Activated CD8-positive, alpha-beta memory T cell treated with anti-CD3 and anti-CD28 coated beads, Interleukin-2, amount 10 ng/mL, durations not matched to agents 7 days and 5 days (primary cell): ENCODE measurements around the gene PSMA8. TPM values are rescaled to one million over a fixed set of nuclear protein-coding genes. Genes with fewer than 3 reads are reported as not detected.
"Not testable (repeated sequence)": the region's sequence is repeated elsewhere in the genome, so short reads cannot be mapped to it uniquely, and the experiment has no call there.

Experiments used
- ATAC-seq: fragments of 150-1000 bp; cut with Tn5 transposase; one replicate; pipeline ENCODE4 v1.10.0; 2021; ENCODE audit warnings: moderate library complexity
- CTCF ChIA-PET: fragments of 350-600 bp; sonication (Branson Sonifier 250); formaldehyde crosslinking; loops from one replicate; lab custom pipeline; 2021; ENCODE audit warnings: antibody characterized with exemption; lab: Charles Lee
- DNase-seq: peaks from one replicate; pipeline ENCODE4 v3.0.0-alpha.2; 2020
- H3K27ac Mint-ChIP-seq: one replicate; pipeline ENCODE4 v1.8.0; 2021; ENCODE audit warnings: mild to moderate bottlenecking, mixed read lengths
- H3K27me3 Mint-ChIP-seq: one replicate; pipeline ENCODE4 v1.8.0; 2021; ENCODE audit warnings: mixed read lengths
- H3K36me3 Mint-ChIP-seq: one replicate; pipeline ENCODE4 v1.8.0; 2021; ENCODE audit warnings: mild to moderate bottlenecking, mixed read lengths
- H3K4me1 Mint-ChIP-seq: one replicate; pipeline ENCODE4 v1.8.0; 2021; ENCODE audit warnings: mixed read lengths
- H3K4me3 Mint-ChIP-seq: one replicate; pipeline ENCODE4 v1.8.0; 2021; ENCODE audit warnings: mild to moderate bottlenecking, moderate library complexity, mixed read lengths
- H3K9me3 Mint-ChIP-seq: one replicate; pipeline ENCODE4 v1.8.0; 2022; ENCODE audit warnings: low read depth, mixed read lengths
- total RNA-seq, 2 experiments: library from RNA; stranded (reverse); gene quantifications; one replicate each; pipeline ENCODE4 v1.2.3, GENCODE V29; 2021

PSMA8 gene
- total RNA-seq, 2 experiments from 2014 or later: 0.82 to 1.1 TPM

DNA sequence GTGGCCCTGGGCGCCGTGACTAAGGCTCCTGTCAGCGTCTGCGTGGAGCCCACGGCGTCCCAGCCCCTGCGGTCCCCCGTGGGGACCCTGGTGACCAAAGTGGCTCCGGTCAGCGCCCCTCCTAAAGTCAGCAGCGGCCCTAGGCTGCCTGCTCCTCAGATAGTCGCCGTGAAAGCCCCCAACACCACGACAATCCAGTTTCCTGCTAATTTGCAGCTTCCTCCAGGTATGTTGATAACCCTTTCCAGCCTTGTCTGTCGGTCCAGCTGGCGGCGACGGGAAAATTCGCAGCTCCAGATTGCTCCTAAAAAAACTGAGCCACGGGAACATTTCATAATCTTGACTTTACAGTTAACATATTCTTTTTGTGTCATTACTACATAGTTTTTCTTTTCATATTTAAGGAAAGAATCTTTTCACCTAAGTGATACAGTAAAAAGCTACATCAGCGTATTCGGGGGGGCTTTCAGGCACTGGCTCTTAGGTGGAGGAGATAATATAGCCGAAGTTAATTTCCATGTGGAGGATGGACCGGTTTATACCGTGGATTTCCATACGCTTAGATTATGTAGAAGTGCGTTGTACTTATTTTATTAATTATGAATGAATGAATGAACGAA is 93.5 kb downstream of the PSMA8 start:
- DNase-seq: no peak
- peak overlapping the region; percentile 82 for H3K27ac Mint-ChIP-seq
- ATAC-seq: no peak
- peaks cover 27% of the 10 kb centered on the region for H3K4me1 Mint-ChIP-seq
- no peaks in the 10 kb centered on the region for H3K9me3 Mint-ChIP-seq
- peaks cover 6% of the 10 kb centered on the region for H3K36me3 Mint-ChIP-seq
- peaks cover 2% of the 10 kb centered on the region for H3K27me3 Mint-ChIP-seq
- CTCF ChIA-PET: interaction anchor here (1.5 kb wide), 1 partner anchor 10 kb away, joined by 4 read pairs; no protein-coding TSS in a partner anchor
- H3K4me3 Mint-ChIP-seq: peak overlapping the region; percentile 86

- peaks cover 2% of the 10 kb centered on the region for H3K27me3 Mint-ChIP-seq
- ATAC-seq (no peak), DNase-seq (no peak)
- H3K27ac Mint-ChIP-seq: peak overlapping the region; percentile 18
- peaks cover 27% of the 10 kb centered on the region for H3K4me1 Mint-ChIP-seq
- CTCF ChIA-PET: no interaction called here
- H3K36me3 Mint-ChIP-seq: peaks cover 8% of the 10 kb centered on the region
- H3K9me3 Mint-ChIP-seq: no peaks in the 10 kb centered on the region
- H3K4me3 Mint-ChIP-seq: peak overlapping the region; percentile 86
Observed at GRCh38 chr18:26228562-26229260, 95.0 kb downstream of the PSMA8 start.

DNA sequence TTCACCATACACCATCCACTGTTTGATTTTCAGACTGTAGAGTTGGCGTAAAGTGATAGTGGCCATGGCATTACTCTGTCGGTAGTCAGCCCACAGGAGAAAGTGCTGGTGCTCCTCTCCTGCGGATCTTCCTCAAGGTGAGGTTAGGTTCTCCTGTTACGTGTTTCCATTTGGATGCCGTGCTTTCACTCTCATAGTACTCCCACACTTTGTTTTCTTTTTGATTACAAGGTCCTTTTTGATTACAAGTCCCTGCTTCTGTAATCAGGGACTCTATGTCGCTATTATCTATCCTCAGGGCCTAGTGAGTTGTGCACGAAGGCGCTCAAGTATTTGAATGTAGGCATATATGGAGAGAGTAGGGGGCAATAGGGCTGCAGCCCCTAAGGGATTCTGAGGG is 96.8 kb downstream of the PSMA8 start:
- CTCF ChIA-PET: no interaction called here
- Mint-ChIP-seq H3K36me3 (peaks cover 8% of the 10 kb centered on the region), H3K9me3 (no peaks in the 10 kb centered on the region), H3K27me3 (no peaks in the 10 kb centered on the region), H3K27ac (no peak overlapping the region), H3K4me3 (no peak overlapping the region), H3K4me1 (peaks cover 27% of the 10 kb centered on the region)
- DNase-seq: no peak
- ATAC-seq: no peak

GRCh38 chr18:26233208-26233607 is 99.5 kb downstream of the PSMA8 start:
- Mint-ChIP-seq H3K27me3 (no peaks in the 10 kb centered on the region), H3K36me3 (peaks cover 10% of the 10 kb centered on the region), H3K4me3 (no peak overlapping the region), H3K4me1 (peaks cover 13% of the 10 kb centered on the region), H3K9me3 (no peaks in the 10 kb centered on the region), H3K27ac (no peak overlapping the region)
- ATAC-seq (no peak), DNase-seq (no peak)
- CTCF ChIA-PET: no interaction called here

- H3K36me3 Mint-ChIP-seq, H3K27me3 Mint-ChIP-seq, DNase-seq, ATAC-seq, H3K27ac Mint-ChIP-seq, H3K4me1 Mint-ChIP-seq, H3K4me3 Mint-ChIP-seq, H3K9me3 Mint-ChIP-seq: not testable (repeated sequence)
- CTCF ChIA-PET: interaction anchor here (0.8 kb wide), 1 partner anchor 113 kb away, joined by 3 read pairs; no protein-coding TSS in a partner anchor
Observed at GRCh38 chr18:26237363-26237762, 103.7 kb downstream of the PSMA8 start.

- H3K27ac Mint-ChIP-seq, H3K4me1 Mint-ChIP-seq, H3K4me3 Mint-ChIP-seq, H3K9me3 Mint-ChIP-seq, DNase-seq, CTCF ChIA-PET, H3K36me3 Mint-ChIP-seq, ATAC-seq, H3K27me3 Mint-ChIP-seq: not testable (repeated sequence)
Observed at GRCh38 chr18:26238718-26239117, 105.0 kb downstream of the PSMA8 start.

GRCh38 chr18:26242392-26242791 is 108.7 kb downstream of the PSMA8 start:
- H3K27me3 Mint-ChIP-seq, H3K9me3 Mint-ChIP-seq, H3K4me3 Mint-ChIP-seq, DNase-seq, CTCF ChIA-PET, H3K4me1 Mint-ChIP-seq, ATAC-seq, H3K27ac Mint-ChIP-seq: not testable (repeated sequence)
- peaks cover 15% of the 10 kb centered on the region for H3K36me3 Mint-ChIP-seq

Other genes with a start within 250 kb of the PSMA8 start
- 10 to 100 TPM; 58.8 to 60.8 TPM for gene SS18, start 43.3 kb upstream of the PSMA8 start, total RNA-seq
- gene TAF4B, start 92.6 kb downstream of the PSMA8 start, total RNA-seq: 1 to 10 TPM; 6.9 to 9.3 TPM